HG03064 (cell line): Measurements from ENCODE around the gene TOR2A.
"Not testable (repeated sequence)": the region's sequence is repeated elsewhere in the genome, so short reads cannot be mapped to it uniquely, and the experiment has no call there.

Experiments
- ATAC-seq: cut with Tn5 transposase; IDR thresholded peaks from one replicate; pipeline ENCODE4 v1.9.1; 2021; ENCODE audit warnings: low read depth; ENCODE audit not compliant: unreplicated experiment

TOR2A gene

DNA sequence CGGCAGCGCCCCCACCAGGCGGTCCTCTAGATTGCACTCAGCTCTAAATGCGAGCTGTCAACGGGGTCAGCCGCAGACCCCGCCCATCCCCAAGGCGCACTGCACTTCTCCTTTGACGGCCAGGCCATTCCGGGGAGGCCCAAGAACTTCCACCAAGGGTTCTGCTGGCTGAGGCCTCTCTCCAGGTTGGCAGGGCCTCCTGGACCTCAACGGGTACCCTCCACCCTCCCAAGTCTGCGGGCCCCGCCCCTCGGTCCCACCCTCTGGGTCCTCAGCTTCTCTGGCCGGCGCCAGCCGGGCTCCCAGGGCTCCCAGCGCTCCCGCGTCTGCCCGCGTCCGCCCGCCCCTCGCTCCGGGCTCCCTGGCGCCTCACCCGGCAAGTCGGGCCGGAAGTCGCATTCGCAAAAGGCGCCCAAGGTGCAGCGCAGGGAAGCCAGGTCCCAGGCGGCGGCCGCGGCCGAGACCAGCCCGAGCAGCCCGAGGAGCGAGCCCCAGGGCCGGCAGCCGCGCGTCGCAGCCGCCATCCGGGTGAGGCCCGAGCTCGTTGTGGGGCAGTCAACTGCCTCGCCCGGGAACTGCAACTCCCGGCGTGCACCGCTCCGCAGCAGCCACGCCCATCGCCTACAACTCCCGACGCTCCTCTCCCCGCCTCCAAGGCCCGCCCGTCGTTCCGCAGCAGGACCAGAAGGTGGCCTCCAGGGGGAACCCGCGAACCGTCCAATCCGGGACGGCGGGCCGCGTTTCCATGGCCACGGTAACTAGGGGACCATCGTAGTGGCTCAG is at the start of gene TOR2A:
TSS of gene TOR2A (minus strand) at position 548 of the 783 bp plus-strand sequence. CDS start at position 524, 24 bp downstream.
- peak; percentile 81 for ATAC-seq

DNA sequence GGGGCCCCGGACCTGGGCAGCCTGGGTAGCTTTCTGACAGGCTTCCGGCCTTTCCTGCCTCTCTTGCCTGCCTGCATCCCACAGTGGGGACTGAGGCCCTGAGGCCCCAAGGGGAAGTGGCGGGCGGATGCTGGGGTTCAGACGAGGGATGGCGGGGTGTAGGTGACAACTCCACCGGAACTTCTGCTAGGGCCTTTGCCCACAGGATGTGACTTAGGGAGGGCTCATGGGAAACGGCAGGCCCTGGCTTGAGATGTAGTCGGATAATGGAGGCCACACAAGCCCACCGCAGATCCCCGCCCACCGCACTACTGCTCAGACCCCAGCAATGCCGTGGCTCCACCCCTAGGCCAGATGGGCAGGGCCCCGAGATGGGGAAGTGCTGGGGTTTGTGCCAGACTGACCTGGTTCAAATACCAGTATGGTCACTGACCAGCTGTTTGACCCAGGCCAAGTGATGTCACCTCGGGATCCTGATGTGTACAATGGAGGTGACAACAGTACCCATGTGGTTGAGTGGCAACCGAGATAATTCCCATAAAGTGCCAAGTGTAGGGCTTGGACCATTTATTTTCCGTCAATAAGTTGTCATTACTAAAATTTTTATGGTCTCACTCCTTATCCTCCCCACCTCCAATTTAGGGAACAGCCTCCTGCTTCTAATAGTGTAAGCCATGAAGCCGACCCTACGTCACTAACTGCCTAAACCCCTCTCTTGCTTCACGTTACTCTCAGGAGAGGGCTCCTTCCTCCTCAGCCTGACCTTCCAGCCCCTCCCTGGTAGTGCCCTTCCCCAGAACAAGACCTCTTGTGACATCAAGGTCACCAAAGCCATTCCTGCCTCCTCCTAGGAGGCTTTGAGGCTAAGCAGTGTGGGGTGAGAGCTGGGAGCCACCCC is 48.3 kb upstream of the TOR2A start:
- ATAC-seq = no peak

GRCh38 chr9:127781806-127782205 is 46.7 kb upstream of the TOR2A start:
- ATAC-seq = no peak

DNA sequence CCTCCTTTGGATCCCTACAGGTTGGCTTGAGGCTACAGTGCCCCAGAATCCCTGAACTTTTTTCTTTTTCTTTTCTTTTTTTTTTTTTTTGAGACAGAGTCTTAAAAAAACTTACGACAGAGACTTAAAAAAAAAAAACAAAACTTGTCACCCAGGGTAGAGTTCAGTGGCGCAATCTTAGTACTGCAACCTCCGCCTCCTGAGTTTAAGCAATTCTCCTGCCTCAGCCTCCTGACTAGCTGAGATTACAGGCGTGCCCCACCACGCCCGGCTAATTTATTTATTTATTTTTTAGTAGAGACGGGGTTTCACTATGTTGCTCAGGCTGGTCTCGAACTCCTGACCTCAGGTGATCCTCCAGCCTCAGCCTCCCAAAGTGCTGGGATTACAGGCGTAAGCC is 45.8 kb upstream of the TOR2A start:
- not testable (repeated sequence) for ATAC-seq

GRCh38 chr9:127780126-127780885 is 45.2 kb upstream of the TOR2A start:
- ATAC-seq = no peak

- ATAC-seq = peak; percentile 35
Measured at GRCh38 chr9:127779136-127779981, 44.3 kb upstream of the TOR2A start.

- peak; percentile 26 for ATAC-seq
Measured at GRCh38 chr9:127778280-127779135, 43.4 kb upstream of the TOR2A start, which contains the start of gene SH2D3C. SH2D3C (minus strand) TSS chr9:127778666; CDS start chr9:127778627, 39 bp downstream.

- ATAC-seq = no peak
Measured at GRCh38 chr9:127777368-127777980, 42.4 kb upstream of the TOR2A start.

GRCh38 chr9:127776924-127777289 is 41.8 kb upstream of the TOR2A start:
- ATAC-seq = no peak

DNA sequence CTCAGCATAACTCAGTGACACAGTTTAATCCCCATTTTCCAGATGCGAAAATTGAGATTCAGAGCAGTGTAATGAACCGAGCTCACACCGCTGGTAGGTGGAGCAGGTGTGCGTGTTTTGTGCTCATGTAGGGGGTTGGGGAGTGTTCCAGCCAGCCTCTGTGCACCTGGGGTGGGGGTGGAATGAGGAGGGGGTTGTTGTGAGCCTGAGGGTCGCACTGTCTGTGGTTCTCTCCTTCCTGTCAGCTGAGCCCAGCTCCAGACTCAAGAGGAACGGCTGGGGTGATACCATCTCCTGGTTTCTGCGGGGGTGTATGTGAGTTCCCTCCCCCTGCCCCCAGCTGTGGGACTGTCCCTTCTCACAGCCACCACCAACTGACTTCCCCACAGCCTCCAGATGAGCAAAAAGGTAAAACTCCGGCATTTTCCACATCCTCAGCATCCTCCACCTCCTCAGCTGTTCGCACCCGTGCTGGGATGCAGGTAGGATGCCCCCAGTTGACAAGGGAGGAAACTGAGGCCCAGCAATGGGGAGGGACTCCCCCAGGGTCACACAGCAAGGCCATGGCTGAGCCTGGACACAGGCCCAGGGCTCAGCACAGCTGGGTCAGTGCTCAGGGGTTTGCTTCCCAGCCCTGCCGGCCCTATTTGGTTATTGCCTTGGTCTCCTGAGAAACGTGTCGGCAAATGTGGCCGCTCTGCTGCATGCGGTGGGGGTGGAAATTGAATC is 41.3 kb upstream of the TOR2A start:
- no peak for ATAC-seq

DNA sequence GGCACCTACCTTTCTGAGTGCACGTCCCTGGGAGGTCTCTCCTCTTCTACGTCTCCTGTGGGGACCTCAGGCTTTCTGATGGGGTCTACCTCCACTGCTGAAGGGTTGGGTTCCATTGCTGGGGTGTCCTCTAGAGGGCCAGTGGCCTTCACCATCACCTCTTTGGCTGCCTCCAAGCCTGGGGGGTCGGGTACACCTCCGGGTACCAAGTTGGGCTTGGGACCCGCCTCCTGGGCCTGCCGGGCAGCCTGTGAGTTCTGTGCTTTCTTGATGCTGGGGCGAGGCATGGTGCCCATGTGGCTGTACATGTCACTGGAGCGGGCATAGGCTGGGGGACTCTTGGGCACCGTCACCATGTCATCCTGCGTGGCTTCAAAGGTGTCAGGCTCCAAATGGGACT is 38.9 kb upstream of the TOR2A start:
- ATAC-seq = no peak

- no peak for ATAC-seq
Measured at GRCh38 chr9:127773272-127773671, 38.2 kb upstream of the TOR2A start.

DNA sequence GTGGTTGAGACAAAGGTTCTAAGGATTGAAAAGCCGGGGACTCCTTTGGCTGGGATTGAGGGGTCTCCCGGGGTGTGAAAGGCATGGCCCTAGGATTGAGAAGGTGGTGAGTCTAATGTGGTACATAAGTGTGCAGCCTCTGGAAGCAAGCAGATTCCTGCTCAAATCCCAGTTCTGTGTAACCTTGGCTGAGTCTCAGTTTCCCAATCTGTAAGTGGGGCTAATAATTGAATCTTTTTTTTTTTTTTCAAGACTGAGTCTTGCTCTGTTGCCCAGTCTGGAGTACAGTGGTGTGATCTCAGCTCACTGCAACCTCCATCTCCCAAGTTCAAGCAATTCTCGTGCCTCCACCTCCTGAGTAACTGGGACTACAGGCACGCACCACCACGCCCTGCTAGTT is 37.5 kb upstream of the TOR2A start:
- ATAC-seq = no peak

- no peak for ATAC-seq
Measured at GRCh38 chr9:127771570-127772189, 36.6 kb upstream of the TOR2A start.

- ATAC-seq = peak; percentile 85
Measured at GRCh38 chr9:127770905-127771569, 35.9 kb upstream of the TOR2A start.

GRCh38 chr9:127770583-127770904 is 35.5 kb upstream of the TOR2A start:
- ATAC-seq = no peak

- ATAC-seq = no peak
Measured at GRCh38 chr9:127769929-127770582, 35.0 kb upstream of the TOR2A start.
